ENCODE results near the gene LYPD3.

DNA sequence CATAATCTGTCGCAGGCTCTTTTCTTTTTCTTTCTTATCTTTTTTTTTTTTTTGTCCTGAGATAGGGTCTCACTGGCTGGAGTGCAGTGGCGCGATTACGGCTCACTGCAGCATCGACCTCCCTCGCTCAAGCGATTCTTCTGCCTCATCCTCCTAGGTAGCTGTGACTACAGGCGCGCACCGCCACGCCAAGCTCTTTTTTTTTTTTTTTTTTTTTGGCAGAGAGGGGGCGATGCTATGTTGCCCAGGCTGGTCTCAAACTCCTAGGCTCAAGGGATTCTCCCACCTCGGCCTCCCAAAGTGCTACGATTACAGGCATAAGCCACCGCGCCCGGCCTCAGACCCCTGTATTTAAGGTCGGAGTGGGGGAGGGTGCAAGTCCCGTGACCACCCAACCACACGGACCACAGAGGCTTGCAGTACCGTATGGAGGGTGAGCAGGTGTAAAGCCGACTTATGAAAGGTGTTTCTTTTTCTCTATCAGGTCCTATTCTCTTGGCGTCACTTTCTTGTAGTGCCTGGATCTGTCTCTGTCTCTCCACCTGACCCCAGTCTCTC lies 37.1 kb upstream of the LYPD3 start:
- TF ChIP-seq POLR2A (IDR thresholded peaks at IDR 0.05): no peak
- no peak for TF ChIP-seq CTCF (IDR thresholded peaks at IDR 0.05)
